Peyer's patch (tissue), 4 donors: ENCODE measurements around the gene NUFIP1.

Experiments used
- POLR2A ChIP-seq, 2 donors: fragments of 450-650 bp; IDR thresholded peaks; one replicate each; pipeline ENCODE4 v1.5.1; 2017; ENCODE audit warnings: antibody characterized with exemption in 2 of 2, mild to moderate bottlenecking in 2 of 2, moderate library complexity in 2 of 2
- TF ChIP-seq, protein P1 (sequence below), 6 experiments: fragments of 450-650 bp in 4 of 6; fragments of 200-600 bp in 2 of 6; sonication (generic) in 1 of 6; IDR thresholded peaks; one replicate each; pipeline ENCODE4 v1.5.1; 2017 to 2019; ENCODE audit warnings: antibody characterized with exemption in 6 of 6, mild to moderate bottlenecking in 3 of 6, moderate library complexity in 1 of 6

DNA sequence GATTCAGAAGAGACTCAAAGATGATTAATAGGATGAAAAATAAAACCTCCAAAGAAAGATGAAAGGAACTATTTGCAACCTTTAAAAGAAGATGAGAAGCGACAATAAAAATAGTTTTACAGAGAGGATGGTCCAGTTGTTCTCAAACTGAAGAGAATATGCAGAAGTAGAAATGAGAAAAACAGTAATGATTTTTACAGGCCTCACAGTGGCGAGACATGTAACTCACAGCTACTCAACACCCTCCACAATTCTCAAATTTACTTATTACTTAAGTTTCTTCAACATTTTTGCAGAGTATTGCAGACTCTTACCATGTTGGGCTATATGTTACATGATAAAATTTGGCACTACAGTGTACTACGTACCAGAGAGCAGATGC lies 20.8 kb downstream of the NUFIP1 start:
- no peak for TF ChIP-seq POLR2A (IDR thresholded peaks at IDR 0.05)
- TF ChIP-seq, protein P1, sequence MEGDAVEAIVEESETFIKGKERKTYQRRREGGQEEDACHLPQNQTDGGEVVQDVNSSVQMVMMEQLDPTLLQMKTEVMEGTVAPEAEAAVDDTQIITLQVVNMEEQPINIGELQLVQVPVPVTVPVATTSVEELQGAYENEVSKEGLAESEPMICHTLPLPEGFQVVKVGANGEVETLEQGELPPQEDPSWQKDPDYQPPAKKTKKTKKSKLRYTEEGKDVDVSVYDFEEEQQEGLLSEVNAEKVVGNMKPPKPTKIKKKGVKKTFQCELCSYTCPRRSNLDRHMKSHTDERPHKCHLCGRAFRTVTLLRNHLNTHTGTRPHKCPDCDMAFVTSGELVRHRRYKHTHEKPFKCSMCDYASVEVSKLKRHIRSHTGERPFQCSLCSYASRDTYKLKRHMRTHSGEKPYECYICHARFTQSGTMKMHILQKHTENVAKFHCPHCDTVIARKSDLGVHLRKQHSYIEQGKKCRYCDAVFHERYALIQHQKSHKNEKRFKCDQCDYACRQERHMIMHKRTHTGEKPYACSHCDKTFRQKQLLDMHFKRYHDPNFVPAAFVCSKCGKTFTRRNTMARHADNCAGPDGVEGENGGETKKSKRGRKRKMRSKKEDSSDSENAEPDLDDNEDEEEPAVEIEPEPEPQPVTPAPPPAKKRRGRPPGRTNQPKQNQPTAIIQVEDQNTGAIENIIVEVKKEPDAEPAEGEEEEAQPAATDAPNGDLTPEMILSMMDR (IDR thresholded peaks at IDR 0.05) = no peak
